SH-SY5Y (cell line): Measurements from ENCODE around the gene PLOD3.

Experiments
- GATA2 ChIP-seq: IDR thresholded peaks from 2 replicates; pipeline ENCODE4 v1.6.1; 2011; ENCODE audit warnings: mild to moderate bottlenecking, low read depth, low read length
- GATA3 ChIP-seq: IDR thresholded peaks from 2 replicates; pipeline ENCODE4 v1.6.1; 2011; ENCODE audit warnings: low read depth, mild to moderate bottlenecking, low read length, moderate library complexity

DNA sequence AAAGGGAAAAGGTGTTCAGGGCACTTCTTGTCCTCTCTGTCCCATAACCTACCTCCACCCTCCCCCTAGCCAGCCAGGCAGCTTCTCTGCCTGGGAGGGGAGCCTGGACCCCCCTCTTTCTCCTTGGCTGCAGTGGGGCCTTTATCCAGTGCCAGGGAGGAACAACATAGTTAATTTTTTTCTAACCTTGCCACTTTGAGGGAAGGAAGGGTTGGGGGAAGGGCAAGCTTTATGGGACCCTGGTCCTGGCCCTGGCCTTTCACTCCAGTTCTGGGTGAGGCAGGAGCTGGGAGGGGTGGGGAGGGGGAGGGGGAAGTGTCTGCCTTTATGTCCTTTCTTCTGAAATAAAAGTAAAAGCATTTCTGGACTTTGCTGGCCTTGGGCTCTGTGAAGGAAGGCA lies 56.5 kb downstream of the PLOD3 start:
- TF ChIP-seq GATA2 = no peak
- TF ChIP-seq GATA3 = no peak
